Suppressor macrophage treated with lipopolysaccharide for 4 hours (primary cell): ENCODE data around the gene IL5RA.

Experiments used
- DNase-seq: peaks from one replicate; pipeline ENCODE4 v3.0.0-alpha.2; 2020

IL5RA gene

GRCh38 chr3:3064297-3064696 lies 45.9 kb downstream of the IL5RA start:
- DNase-seq: no peak

DNA sequence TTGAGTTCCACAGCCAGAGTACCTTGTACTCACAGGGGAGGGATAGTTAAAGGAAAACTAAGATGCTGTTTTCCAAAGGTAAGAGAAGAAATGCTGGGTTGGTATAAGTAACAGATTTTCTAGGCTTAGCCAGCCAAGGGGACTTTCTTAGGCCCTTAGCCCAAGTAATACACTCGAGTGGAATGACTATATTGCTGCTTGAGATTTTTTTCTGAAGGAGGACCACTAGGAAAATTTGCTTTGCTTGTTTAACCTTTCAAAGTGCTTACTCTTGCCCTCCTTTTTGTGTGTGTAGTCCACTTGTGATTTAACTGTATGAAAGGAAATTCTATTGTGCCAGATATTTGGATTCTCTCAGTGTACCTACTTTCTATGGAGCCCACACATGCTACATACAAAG lies 50.5 kb downstream of the IL5RA start:
- DNase-seq: no peak

DNA sequence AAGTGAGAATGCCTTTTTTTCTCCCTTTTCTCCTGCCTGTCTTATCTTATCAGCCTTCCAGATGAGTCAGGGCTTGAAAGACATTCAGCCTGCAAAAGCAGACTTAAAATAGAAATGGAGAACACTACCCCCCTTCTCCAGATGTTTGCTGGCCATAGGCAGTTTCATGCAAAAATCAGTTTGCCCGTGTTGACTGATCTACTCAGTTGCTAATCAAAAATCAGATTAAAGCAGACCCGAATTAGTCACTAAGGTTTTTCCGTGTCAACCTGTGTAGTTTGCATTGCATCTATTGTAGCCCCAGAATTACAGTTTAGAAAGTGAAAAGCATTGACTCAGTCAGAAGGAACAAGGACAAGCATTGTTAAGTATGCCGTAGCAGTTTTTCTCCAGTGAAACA lies 56.2 kb downstream of the IL5RA start:
- no peak for DNase-seq

DNA sequence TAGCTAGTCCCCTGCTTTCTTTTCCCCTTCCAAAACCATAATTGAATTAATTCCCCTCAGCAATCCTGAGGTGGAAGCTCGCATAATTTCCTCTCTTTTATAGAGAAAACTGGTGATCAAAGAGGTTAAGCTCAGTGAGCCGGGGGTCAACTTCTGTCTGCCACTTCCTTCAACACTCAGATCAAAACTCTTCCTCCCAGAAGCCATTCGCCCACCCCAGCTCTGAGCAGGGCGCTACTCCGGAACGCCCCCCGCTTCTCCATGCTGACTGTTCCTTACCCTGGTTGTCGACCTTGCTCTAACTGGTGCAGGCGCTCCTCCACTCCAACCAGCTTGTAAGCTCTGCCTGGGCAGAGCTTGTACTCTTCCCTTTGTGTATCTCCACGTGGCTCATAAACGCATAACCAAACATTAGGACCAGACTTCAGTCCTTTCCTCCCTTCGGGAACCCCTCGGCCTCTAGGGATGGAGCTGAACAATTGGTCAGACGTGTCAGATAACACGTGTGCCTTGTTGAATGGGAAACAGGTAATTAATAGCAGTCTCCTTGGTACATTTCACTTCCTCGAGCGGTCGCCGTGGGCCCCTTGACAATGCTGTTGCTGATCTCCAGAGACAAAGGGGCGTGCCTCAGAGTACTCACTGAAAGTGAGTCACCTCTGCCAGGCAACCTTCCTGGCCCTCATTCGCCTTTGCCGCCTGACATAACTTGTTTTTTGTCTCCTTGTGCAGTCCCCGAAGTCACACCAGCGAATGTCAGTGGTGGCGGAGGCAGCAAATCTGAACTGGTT lies 71.8 kb downstream of the IL5RA start:
- no peak for DNase-seq

- DNase-seq: no peak
Observed at GRCh38 chr3:3037156-3037555, 73.0 kb downstream of the IL5RA start.

GRCh38 chr3:3031326-3031725 lies 78.8 kb downstream of the IL5RA start:
- no peak for DNase-seq

- peak; percentile 7 for DNase-seq
Observed at GRCh38 chr3:3027976-3028567, 82.1 kb downstream of the IL5RA start.

DNA sequence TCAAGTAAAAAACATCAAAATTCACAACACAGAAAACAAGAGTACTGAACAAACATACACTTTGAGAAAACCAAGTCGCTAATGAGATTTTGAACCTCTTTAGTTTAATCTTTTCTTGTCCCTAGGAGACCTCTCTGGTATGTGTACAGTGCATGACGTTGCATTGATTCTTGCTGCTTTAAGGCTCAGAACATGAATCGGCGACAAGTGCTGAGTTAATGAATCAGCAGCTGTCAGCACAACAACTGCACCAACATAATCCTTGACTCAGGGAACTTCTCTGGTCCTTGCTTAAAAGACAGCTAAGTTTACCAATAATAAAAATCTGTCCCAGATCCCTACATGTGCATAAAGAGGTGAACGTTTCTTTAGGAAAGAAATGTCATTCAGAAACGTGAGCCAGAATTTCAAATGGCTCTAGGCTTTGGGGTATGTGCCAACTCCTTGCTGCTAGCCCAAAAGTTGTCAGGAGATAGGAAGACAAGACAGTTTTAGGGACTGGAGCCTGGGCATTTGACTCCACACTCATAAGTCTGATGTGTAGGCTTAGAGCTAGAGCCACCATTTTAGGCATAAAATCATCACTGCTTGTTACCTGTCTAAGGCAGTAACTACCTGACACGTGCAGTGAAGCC lies 86.9 kb downstream of the IL5RA start:
- no peak for DNase-seq

GRCh38 chr3:3020209-3020608 lies 90.0 kb downstream of the IL5RA start:
- no peak for DNase-seq
